Measurements from ENCODE around the gene CDH26. TPM values are rescaled to one million over a fixed set of nuclear protein-coding genes. Genes with fewer than 3 reads are reported as not detected.

Gene CDH26
- total RNA-seq, 1 experiment from 2014 or later, result 1.1 TPM

GRCh38 chr20:60034231-60035110 is 76.2 kb downstream of the CDH26 start:
- CTCF ChIA-PET, result interaction anchor here (0.6 kb wide), 2 partner anchors 29 to 1285 kb away, joined by 3 read pairs; no protein-coding TSS in a partner anchor
- Mint-ChIP-seq H3K4me1 (ENCODE audit: low read depth, unreplicated experiment) (no peaks in the 10 kb centered on the region), H3K27ac (ENCODE audit: unreplicated experiment) (no peak overlapping the region), H3K27me3 (ENCODE audit: unreplicated experiment) (no peaks in the 10 kb centered on the region), H3K4me3 (ENCODE audit: low read depth, unreplicated experiment) (no peak overlapping the region), H3K9me3 (ENCODE audit: low read depth, unreplicated experiment) (peaks cover 2% of the 10 kb centered on the region), H3K36me3 (ENCODE audit: insufficient read depth, unreplicated experiment) (no peaks in the 10 kb centered on the region)
- no TSS peak for BruUV-seq (replicated peaks)
- intact Hi-C loops (cut with micrococcal nuclease; ENCODE audit: unreplicated experiment), result no loop called here
- no peak for DNase-seq
- TF ChIP-seq CTCF (IDR thresholded peaks at IDR 0.05; ENCODE audit: unreplicated experiment), result no peak

- no peak overlapping the region for H3K27ac Mint-ChIP-seq (ENCODE audit: unreplicated experiment)
- TF ChIP-seq CTCF (IDR thresholded peaks at IDR 0.05; ENCODE audit: unreplicated experiment), result no peak
- H3K4me3 Mint-ChIP-seq (ENCODE audit: low read depth, unreplicated experiment), result no peak overlapping the region
- no peaks in the 10 kb centered on the region for H3K36me3 Mint-ChIP-seq (ENCODE audit: insufficient read depth, unreplicated experiment)
- BruUV-seq (replicated peaks), result no TSS peak
- H3K9me3 Mint-ChIP-seq (ENCODE audit: low read depth, unreplicated experiment), result peaks cover 2% of the 10 kb centered on the region
- CTCF ChIA-PET, result no interaction called here
- DNase-seq, result no peak
- peaks cover 6% of the 10 kb centered on the region for H3K4me1 Mint-ChIP-seq (ENCODE audit: low read depth, unreplicated experiment)
- intact Hi-C loops (cut with micrococcal nuclease; ENCODE audit: unreplicated experiment), result no loop called here
- no peaks in the 10 kb centered on the region for H3K27me3 Mint-ChIP-seq (ENCODE audit: unreplicated experiment)
These were observed 77.3 kb downstream of the CDH26 start for GRCh38 chr20:60035486-60035885.

- TF ChIP-seq CTCF (IDR thresholded peaks at IDR 0.05; ENCODE audit: unreplicated experiment), result no peak
- Mint-ChIP-seq H3K4me1 (ENCODE audit: low read depth, unreplicated experiment) (peaks cover 15% of the 10 kb centered on the region), H3K27me3 (ENCODE audit: unreplicated experiment) (no peaks in the 10 kb centered on the region), H3K4me3 (ENCODE audit: low read depth, unreplicated experiment) (no peak overlapping the region), H3K9me3 (ENCODE audit: low read depth, unreplicated experiment) (peaks cover 2% of the 10 kb centered on the region), H3K36me3 (ENCODE audit: insufficient read depth, unreplicated experiment) (no peaks in the 10 kb centered on the region), H3K27ac (ENCODE audit: unreplicated experiment) (no peak overlapping the region)
- intact Hi-C loops (cut with micrococcal nuclease; ENCODE audit: unreplicated experiment), result no loop called here
- BruUV-seq (replicated peaks), result no TSS peak
- CTCF ChIA-PET, result no interaction called here
- no peak for DNase-seq
These were observed 78.1 kb downstream of the CDH26 start for GRCh38 chr20:60036346-60036745.

- no peak for TF ChIP-seq CTCF (IDR thresholded peaks at IDR 0.05; ENCODE audit: unreplicated experiment)
- BruUV-seq (replicated peaks), result no TSS peak
- CTCF ChIA-PET, result interaction anchor here (1.5 kb wide), 1 partner anchor 13 kb away, joined by 5 read pairs; no protein-coding TSS in a partner anchor
- Mint-ChIP-seq H3K4me3 (ENCODE audit: low read depth, unreplicated experiment) (no peak overlapping the region), H3K27ac (ENCODE audit: unreplicated experiment) (no peak overlapping the region), H3K27me3 (ENCODE audit: unreplicated experiment) (no peaks in the 10 kb centered on the region), H3K36me3 (ENCODE audit: insufficient read depth, unreplicated experiment) (no peaks in the 10 kb centered on the region), H3K9me3 (ENCODE audit: low read depth, unreplicated experiment) (peaks cover 2% of the 10 kb centered on the region), H3K4me1 (ENCODE audit: low read depth, unreplicated experiment) (peaks cover 20% of the 10 kb centered on the region)
- peak; percentile 44 for DNase-seq
- intact Hi-C loops (cut with micrococcal nuclease; ENCODE audit: unreplicated experiment), result no loop called here
These were observed 78.7 kb downstream of the CDH26 start for GRCh38 chr20:60036746-60037499.

Measured in Calu3 (cell line).